H9 (cell line): ENCODE results near the gene NPPC. TPM values are rescaled to one million over a fixed set of nuclear protein-coding genes. Genes with fewer than 3 reads are reported as not detected.

Source experiments
- DNase-seq: peaks from one replicate; pipeline ENCODE4 v3.0.0-alpha.2; 2017
- H2AFZ ChIP-seq: one replicate; pipeline ENCODE4 v1.6.1; 2013; ENCODE audit warnings: mild to moderate bottlenecking, low read length, control low read depth, moderate library complexity
- H2AK5ac ChIP-seq: 2 replicates; pipeline ENCODE4 v1.6.1; 2013; ENCODE audit warnings: low read length, control low read depth, mixed read lengths; ENCODE audit not compliant: insufficient read length
- H2BK120ac ChIP-seq: one replicate; pipeline ENCODE4 v1.6.1; 2013; ENCODE audit warnings: low read depth, mild to moderate bottlenecking, low read length, control low read depth, inconsistent platforms; ENCODE audit not compliant: poor library complexity, severe bottlenecking
- H2BK12ac ChIP-seq: 2 replicates; pipeline ENCODE4 v1.6.1; 2013; ENCODE audit warnings: low read length, control low read depth, mixed read lengths, low read depth; ENCODE audit not compliant: insufficient read length
- H2BK15ac ChIP-seq: 2 replicates; pipeline ENCODE4 v1.6.1; 2013; ENCODE audit warnings: low read depth, low read length, control low read depth
- H2BK20ac ChIP-seq: one replicate; pipeline ENCODE4 v1.6.1; 2013; ENCODE audit warnings: low read depth, mild to moderate bottlenecking, low read length, control low read depth, inconsistent platforms; ENCODE audit not compliant: poor library complexity, severe bottlenecking
- H2BK5ac ChIP-seq: 2 replicates; pipeline ENCODE4 v1.6.1; 2013; ENCODE audit warnings: low read length, control low read depth, mixed read lengths; ENCODE audit not compliant: insufficient read length
- H3K14ac ChIP-seq: 2 replicates; pipeline ENCODE4 v1.6.1; 2013; ENCODE audit warnings: low read length, control low read depth; ENCODE audit not compliant: insufficient read depth
- H3K18ac ChIP-seq: 2 replicates; pipeline ENCODE4 v1.6.1; 2013; ENCODE audit warnings: low read depth, mild to moderate bottlenecking, mixed read lengths, low read length, control low read depth; ENCODE audit not compliant: insufficient read length
- H3K23ac ChIP-seq: 2 replicates; pipeline ENCODE4 v1.6.1; 2013; ENCODE audit warnings: low read length, control low read depth, mixed read lengths, low read depth; ENCODE audit not compliant: insufficient read length
- H3K23me2 ChIP-seq: 2 replicates; pipeline ENCODE4 v1.6.1; 2013; ENCODE audit warnings: low read depth, mild to moderate bottlenecking, mixed read lengths, low read length, control low read depth; ENCODE audit not compliant: insufficient read length, poor library complexity, severe bottlenecking
- H3K27ac ChIP-seq: 2 replicates; pipeline ENCODE4 v1.5.1; 2013; ENCODE audit warnings: low read length, control low read depth, mixed read lengths, low read depth; ENCODE audit not compliant: insufficient read length
- H3K27me3 ChIP-seq: 2 replicates; pipeline ENCODE4 v1.6.1; 2013; ENCODE audit warnings: low read length, control low read depth, inconsistent platforms; ENCODE audit not compliant: insufficient read depth
- H3K4ac ChIP-seq: 2 replicates; pipeline ENCODE4 v1.6.1; 2013; ENCODE audit warnings: low read depth, mild to moderate bottlenecking, control low read depth, inconsistent platforms, low read length, moderate library complexity
- H3K4me1 ChIP-seq: 2 replicates; pipeline ENCODE4 v1.6.1; 2013; ENCODE audit warnings: low read length, control low read depth, inconsistent platforms; ENCODE audit not compliant: insufficient read depth
- H3K4me2 ChIP-seq: 2 replicates; pipeline ENCODE4 v1.6.1; 2013; ENCODE audit warnings: low read length, control low read depth, mixed read lengths; ENCODE audit not compliant: insufficient read length, insufficient read depth
- H3K56ac ChIP-seq: 2 replicates; pipeline ENCODE4 v1.6.1; 2013; ENCODE audit warnings: low read depth, mild to moderate bottlenecking, mixed read lengths, low read length, control low read depth; ENCODE audit not compliant: insufficient read length
- H3K79me1 ChIP-seq: 2 replicates; pipeline ENCODE4 v1.6.1; 2013; ENCODE audit warnings: low read depth, mild to moderate bottlenecking, moderate library complexity, low read length, control low read depth, inconsistent platforms; ENCODE audit not compliant: insufficient read depth, poor library complexity, severe bottlenecking
- H3K79me2 ChIP-seq: 2 replicates; pipeline ENCODE4 v1.6.1; 2013; ENCODE audit warnings: low read length, control low read depth, inconsistent platforms; ENCODE audit not compliant: insufficient read depth
- H3K9ac ChIP-seq: 2 replicates; pipeline ENCODE4 v1.6.1; 2013; ENCODE audit warnings: low read length, control low read depth, mixed read lengths; ENCODE audit not compliant: insufficient read length; ENCODE audit errors: extremely low read depth
- H3K9me3 ChIP-seq: one replicate; pipeline ENCODE4 v1.6.1; 2013; ENCODE audit warnings: low read depth, low read length, inconsistent platforms; ENCODE audit not compliant: control insufficient read depth
- H3T11ph ChIP-seq: one replicate; pipeline ENCODE4 v1.6.1; 2013; ENCODE audit warnings: mild to moderate bottlenecking, low read length, control low read depth, inconsistent platforms
- H4K20me1 ChIP-seq: one replicate; pipeline ENCODE4 v1.6.1; 2013; ENCODE audit not compliant: control insufficient read depth, insufficient read length, insufficient read depth
- H4K5ac ChIP-seq: 2 replicates; pipeline ENCODE4 v1.6.1; 2013; ENCODE audit warnings: low read depth, mild to moderate bottlenecking, mixed read lengths, low read length, control low read depth; ENCODE audit not compliant: insufficient read length
- H4K8ac ChIP-seq: replicated peaks from 2 replicates; pipeline ENCODE4 v1.6.1; 2013; ENCODE audit warnings: low read length, control low read depth, mixed read lengths, low read depth; ENCODE audit not compliant: insufficient read length
- H4K91ac ChIP-seq: 2 replicates; pipeline ENCODE4 v1.6.1; 2013; ENCODE audit warnings: low read depth, mild to moderate bottlenecking, moderate library complexity, mixed read lengths, low read length, control low read depth; ENCODE audit not compliant: insufficient read length
- H3K27ac Mint-ChIP-seq, 3 experiments: 2 replicates in 2 of 3; 3 replicates in 1 of 3; pipeline ENCODE4 v1.8.0; 2020 to 2021; ENCODE audit warnings: mixed read lengths in 3 of 3, mild to moderate bottlenecking in 1 of 3, moderate library complexity in 1 of 3
- H3K27me3 Mint-ChIP-seq: 2 replicates; pipeline ENCODE4 v1.8.0; 2021; ENCODE audit warnings: low read depth, mild to moderate bottlenecking, moderate library complexity, mixed read lengths
- H3K36me3 Mint-ChIP-seq, 3 experiments: 2 replicates in 2 of 3; 3 replicates in 1 of 3; pipeline ENCODE4 v1.8.0; 2020 to 2021; ENCODE audit warnings: low read depth in 3 of 3, mixed read lengths in 3 of 3; ENCODE audit not compliant: insufficient read depth in 1 of 3
- H3K4me1 Mint-ChIP-seq, 2 experiments: 2 replicates each; pipeline ENCODE4 v1.8.0; 2020; ENCODE audit warnings: mixed read lengths in 2 of 2
- H3K4me3 Mint-ChIP-seq, 2 experiments: 2 replicates in 1 of 2; 3 replicates in 1 of 2; pipeline ENCODE4 v1.8.0; 2020 to 2021; ENCODE audit warnings: mild to moderate bottlenecking in 2 of 2, mixed read lengths in 2 of 2, moderate library complexity in 1 of 2
- H3K9me3 Mint-ChIP-seq, 2 experiments: 2 replicates in 1 of 2; 3 replicates in 1 of 2; pipeline ENCODE4 v1.8.0; 2020; ENCODE audit warnings: mild to moderate bottlenecking in 2 of 2, mixed read lengths in 2 of 2, moderate library complexity in 1 of 2
- WGBS: extraction: QIAGEN DNeasy Blood & Tissue Kit; methylation state at CpG from one replicate; pipeline ENCODE4 v1.1.7; 2013; ENCODE audit warnings: missing lambda C conversion rate, low lambda C conversion rate, mixed read lengths; ENCODE audit not compliant: insufficient read length; ENCODE audit errors: extremely low coverage; 5-methylcytosine and 5-hydroxymethylcytosine counted together
- total RNA-seq: library from RNA; stranded (reverse); gene quantifications from 2 replicates; pipeline ENCODE4 v1.2.1, GENCODE V29; 2021
- TF ChIP-seq, protein P1 (sequence below): fragments of 200-600 bp; sonication (generic); conservative IDR thresholded peaks from 3 replicates; pipeline ENCODE4 v1.8.0; 2021; ENCODE audit warnings: antibody characterized with exemption, mild to moderate bottlenecking

NPPC gene
- total RNA-seq, 1 experiment from 2014 or later = 1.1 TPM

DNA sequence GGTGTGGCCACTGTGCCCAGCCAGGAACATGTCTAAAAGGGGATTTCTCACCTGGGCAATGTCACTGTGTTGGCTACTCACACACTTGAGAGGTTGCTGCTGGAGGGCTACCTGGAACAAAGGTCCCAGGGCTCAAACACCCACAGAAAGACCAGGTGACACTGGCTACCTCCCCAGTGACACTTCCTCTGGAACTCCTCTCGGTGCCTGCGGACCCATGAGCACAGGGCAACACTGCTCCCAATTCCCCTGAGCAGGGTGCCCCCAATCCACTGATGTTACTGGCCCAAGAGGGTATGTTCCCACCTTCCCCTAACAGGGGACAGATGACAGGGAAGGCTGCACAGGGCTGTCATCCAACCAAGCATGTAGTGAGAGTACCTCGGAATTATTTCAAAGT, 5.8 kb downstream of the NPPC start:
- peaks cover 7 to 11% of the 10 kb centered on the region in 2 experiments for H3K4me1 Mint-ChIP-seq

More for the DNA sequence above, 5.8 kb downstream of the NPPC start:
- TF ChIP-seq, protein P1, sequence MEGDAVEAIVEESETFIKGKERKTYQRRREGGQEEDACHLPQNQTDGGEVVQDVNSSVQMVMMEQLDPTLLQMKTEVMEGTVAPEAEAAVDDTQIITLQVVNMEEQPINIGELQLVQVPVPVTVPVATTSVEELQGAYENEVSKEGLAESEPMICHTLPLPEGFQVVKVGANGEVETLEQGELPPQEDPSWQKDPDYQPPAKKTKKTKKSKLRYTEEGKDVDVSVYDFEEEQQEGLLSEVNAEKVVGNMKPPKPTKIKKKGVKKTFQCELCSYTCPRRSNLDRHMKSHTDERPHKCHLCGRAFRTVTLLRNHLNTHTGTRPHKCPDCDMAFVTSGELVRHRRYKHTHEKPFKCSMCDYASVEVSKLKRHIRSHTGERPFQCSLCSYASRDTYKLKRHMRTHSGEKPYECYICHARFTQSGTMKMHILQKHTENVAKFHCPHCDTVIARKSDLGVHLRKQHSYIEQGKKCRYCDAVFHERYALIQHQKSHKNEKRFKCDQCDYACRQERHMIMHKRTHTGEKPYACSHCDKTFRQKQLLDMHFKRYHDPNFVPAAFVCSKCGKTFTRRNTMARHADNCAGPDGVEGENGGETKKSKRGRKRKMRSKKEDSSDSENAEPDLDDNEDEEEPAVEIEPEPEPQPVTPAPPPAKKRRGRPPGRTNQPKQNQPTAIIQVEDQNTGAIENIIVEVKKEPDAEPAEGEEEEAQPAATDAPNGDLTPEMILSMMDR = no peak
- DNase-seq = no peak
- H3K27me3 Mint-ChIP-seq = peaks cover 24% of the 10 kb centered on the region
- H3K4me1 ChIP-seq = no peaks in the 10 kb centered on the region; the same call in 1 of the 2 replicates
- no peak overlapping the region for H3K4me2 ChIP-seq
- H2BK5ac ChIP-seq = no peak overlapping the region
- no peaks in the 10 kb centered on the region for H3K9me3 Mint-ChIP-seq
- no peaks in the 10 kb centered on the region for H3K79me2 ChIP-seq
- H3K27ac ChIP-seq = no peak overlapping the region
- peaks cover 3% of the 10 kb centered on the region for H3K23me2 ChIP-seq
- H2BK15ac ChIP-seq = no peak overlapping the region
- H2BK120ac ChIP-seq = no peak overlapping the region
- WGBS = no CpG with 5 or more reads among the region's 3 CpGs
- H4K20me1 ChIP-seq = no peaks in the 10 kb centered on the region
- H3K23ac ChIP-seq = no peak overlapping the region
- H4K5ac ChIP-seq = no peak overlapping the region
- no peak overlapping the region for H3K27ac Mint-ChIP-seq
- H3K9me3 ChIP-seq = no peaks in the 10 kb centered on the region
- no peaks in the 10 kb centered on the region for H3K36me3 Mint-ChIP-seq
- H4K91ac ChIP-seq = no peak overlapping the region
- no peak overlapping the region for H3K56ac ChIP-seq
- no peak overlapping the region for H2BK20ac ChIP-seq
- H3K14ac ChIP-seq = no peak overlapping the region
- no peak overlapping the region for H2AFZ ChIP-seq
- H3K79me1 ChIP-seq = no peaks in the 10 kb centered on the region
- peaks cover 5% of the 10 kb centered on the region; the same call in 1 of the 2 replicates for H3K27me3 ChIP-seq
- H3K18ac ChIP-seq = no peak overlapping the region
- no peak overlapping the region for H2BK12ac ChIP-seq
- no peak overlapping the region for H3K4me3 Mint-ChIP-seq
- no peak overlapping the region for H2AK5ac ChIP-seq
- no peak overlapping the region for H3K9ac ChIP-seq
- no peak overlapping the region for H3T11ph ChIP-seq
- H3K4ac ChIP-seq = no peak overlapping the region
- no peak overlapping the region for H4K8ac ChIP-seq
